Caco-2 (cell line): ENCODE measurements around the gene KRT83. TPM values are rescaled to one million over a fixed set of nuclear protein-coding genes. Genes with fewer than 3 reads are reported as not detected.

Experiments used
- BruUV-seq: library from RNA; stranded (reverse); fragments of 400-500 nt; replicated peaks from 2 replicates; lab custom pipeline; 2021; lab: Mats Ljungman, UMichigan
- CTCF ChIA-PET: fragments of 300-600 bp; sonication (Branson Sonifier 250); formaldehyde crosslinking; loops from one replicate; lab custom pipeline; 2022; ENCODE audit warnings: antibody characterized with exemption; lab: Charles Lee
- POLR2A ChIA-PET: fragments of 300-600 bp; sonication (Branson Sonifier 250); formaldehyde crosslinking; loops from one replicate; lab custom pipeline; 2022; ENCODE audit warnings: antibody characterized with exemption; lab: Charles Lee
- DNase-seq, 2 experiments: peaks; one replicate each; pipeline versions ENCODE4 v3.0.0 to v3.0.0-alpha.2; 2020 to 2022
- H3K27me3 ChIP-seq: replicated peaks from 2 replicates; pipeline ENCODE4 v1.6.0; 2011; ENCODE audit warnings: low read length; ENCODE audit not compliant: control insufficient read depth, insufficient read depth
- H3K36me3 ChIP-seq: 2 replicates; pipeline ENCODE4 v1.5.1; 2011; ENCODE audit warnings: low read length; ENCODE audit not compliant: control insufficient read depth, insufficient read depth
- H3K4me1 ChIP-seq: fragments of 250-450 bp; sonication (Bioruptor Pico); 2 replicates; pipeline ENCODE4 v1.5.1; 2020; ENCODE audit warnings: mild to moderate bottlenecking
- H3K4me3 ChIP-seq: 2 replicates; pipeline ENCODE4 v1.5.1; 2011; ENCODE audit warnings: low read depth, mild to moderate bottlenecking, control low read depth, low read length
- H3K9me3 ChIP-seq: fragments of 250-450 bp; sonication (Bioruptor Pico); 2 replicates; pipeline ENCODE4 v1.5.1; 2020; ENCODE audit warnings: mild to moderate bottlenecking, moderate library complexity
- H3K27ac Mint-ChIP-seq: one replicate; pipeline ENCODE4 v1.8.0; 2022; ENCODE audit warnings: mixed read lengths; ENCODE audit not compliant: unreplicated experiment
- H3K27me3 Mint-ChIP-seq: one replicate; pipeline ENCODE4 v1.8.0; 2022; ENCODE audit warnings: mixed read lengths; ENCODE audit not compliant: insufficient read depth, unreplicated experiment
- H3K36me3 Mint-ChIP-seq: one replicate; pipeline ENCODE4 v1.8.0; 2022; ENCODE audit warnings: mild to moderate bottlenecking, mixed read lengths; ENCODE audit not compliant: insufficient read depth, unreplicated experiment
- H3K4me1 Mint-ChIP-seq: one replicate; pipeline ENCODE4 v1.8.0; 2022; ENCODE audit warnings: low read depth, mixed read lengths; ENCODE audit not compliant: unreplicated experiment
- H3K4me3 Mint-ChIP-seq: one replicate; pipeline ENCODE4 v1.8.0; 2022; ENCODE audit warnings: mild to moderate bottlenecking, moderate library complexity, mixed read lengths; ENCODE audit not compliant: unreplicated experiment
- H3K9me3 Mint-ChIP-seq: one replicate; pipeline ENCODE4 v1.8.0; 2022; ENCODE audit warnings: mixed read lengths; ENCODE audit not compliant: unreplicated experiment
- intact Hi-C: fragments of 100-400 bp; cut with micrococcal nuclease; formaldehyde crosslinking; loops from one replicate; pipeline ENCODE4 v1.10.0; 2022; ENCODE audit not compliant: unreplicated experiment
- total RNA-seq: library from RNA; stranded (reverse); gene quantifications from 2 replicates; pipeline ENCODE4 v1.2.3, GENCODE V29; 2022
- TF ChIP-seq, protein P1 (sequence below), 2 experiments: fragments of 200-600 bp in 1 of 2; IDR thresholded peaks; 1 replicate in 1 of 2; 2 replicates in 1 of 2; pipeline versions ENCODE4 v1.5.1 to v1.8.0; 2011 to 2022; ENCODE audit warnings: antibody characterized with exemption in 1 of 2, control low read depth in 1 of 2, inconsistent platforms in 1 of 2, low read depth in 1 of 2, low read length in 1 of 2, mild to moderate bottlenecking in 1 of 2, moderate library complexity in 1 of 2; ENCODE audit not compliant: insufficient read depth in 1 of 2, severe bottlenecking in 1 of 2, unreplicated experiment in 1 of 2

KRT83 gene
- total RNA-seq, 1 experiment from 2014 or later, result not detected

DNA sequence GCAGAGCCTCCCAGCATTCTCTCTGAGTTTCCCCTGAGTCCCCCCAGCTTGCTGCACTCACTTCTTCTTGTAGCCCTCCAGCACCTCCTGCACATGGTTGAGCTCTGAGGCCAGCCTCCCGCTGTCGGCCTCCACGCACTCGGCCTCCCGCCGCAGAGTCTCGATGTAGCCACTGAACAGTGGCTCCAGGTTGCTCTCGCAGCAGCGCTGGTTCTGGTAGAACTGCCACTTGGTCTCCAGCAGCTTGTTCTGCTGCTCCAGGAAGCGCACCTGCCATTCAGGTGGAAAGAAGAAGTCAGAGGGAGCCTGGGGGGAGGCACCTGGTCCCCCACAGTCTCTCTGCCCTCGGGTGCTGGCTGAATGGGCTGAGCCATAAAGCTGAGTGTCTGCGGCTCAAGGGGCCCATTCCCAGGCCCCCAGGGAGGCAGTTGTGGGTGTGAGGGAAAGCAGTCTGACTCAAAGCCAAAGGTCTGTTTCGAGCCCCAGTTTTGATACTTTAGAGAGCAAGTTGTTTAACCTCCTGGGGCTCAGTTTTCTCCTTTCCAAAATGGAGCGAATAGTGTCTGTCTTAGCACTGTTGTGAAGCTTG, 43.8 kb upstream of the KRT83 start:
- no peaks in the 10 kb centered on the region for H3K9me3 Mint-ChIP-seq
- ChIA-PET POLR2A (no interaction called here), CTCF (no interaction called here)
- no peaks in the 10 kb centered on the region for H3K4me1 ChIP-seq
- no peak overlapping the region for H3K4me3 Mint-ChIP-seq
- TF ChIP-seq, protein P1, sequence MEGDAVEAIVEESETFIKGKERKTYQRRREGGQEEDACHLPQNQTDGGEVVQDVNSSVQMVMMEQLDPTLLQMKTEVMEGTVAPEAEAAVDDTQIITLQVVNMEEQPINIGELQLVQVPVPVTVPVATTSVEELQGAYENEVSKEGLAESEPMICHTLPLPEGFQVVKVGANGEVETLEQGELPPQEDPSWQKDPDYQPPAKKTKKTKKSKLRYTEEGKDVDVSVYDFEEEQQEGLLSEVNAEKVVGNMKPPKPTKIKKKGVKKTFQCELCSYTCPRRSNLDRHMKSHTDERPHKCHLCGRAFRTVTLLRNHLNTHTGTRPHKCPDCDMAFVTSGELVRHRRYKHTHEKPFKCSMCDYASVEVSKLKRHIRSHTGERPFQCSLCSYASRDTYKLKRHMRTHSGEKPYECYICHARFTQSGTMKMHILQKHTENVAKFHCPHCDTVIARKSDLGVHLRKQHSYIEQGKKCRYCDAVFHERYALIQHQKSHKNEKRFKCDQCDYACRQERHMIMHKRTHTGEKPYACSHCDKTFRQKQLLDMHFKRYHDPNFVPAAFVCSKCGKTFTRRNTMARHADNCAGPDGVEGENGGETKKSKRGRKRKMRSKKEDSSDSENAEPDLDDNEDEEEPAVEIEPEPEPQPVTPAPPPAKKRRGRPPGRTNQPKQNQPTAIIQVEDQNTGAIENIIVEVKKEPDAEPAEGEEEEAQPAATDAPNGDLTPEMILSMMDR (IDR thresholded peaks at IDR 0.05; ENCODE audit: insufficient read depth in 1 of 2, low read depth in 1 of 2, low read length in 1 of 2, severe bottlenecking in 1 of 2, unreplicated experiment in 1 of 2), result no peak
- no peaks in the 10 kb centered on the region for H3K27me3 ChIP-seq
- BruUV-seq, result no TSS peak
- H3K9me3 ChIP-seq, result no peaks in the 10 kb centered on the region
- H3K4me1 Mint-ChIP-seq, result no peaks in the 10 kb centered on the region
- H3K36me3 Mint-ChIP-seq, result no peaks in the 10 kb centered on the region
- intact Hi-C loops, result no loop called here
- no peak overlapping the region for H3K27ac Mint-ChIP-seq
- DNase-seq, result no peak
- no peak overlapping the region for H3K4me3 ChIP-seq
- H3K27me3 Mint-ChIP-seq, result no peaks in the 10 kb centered on the region
- H3K36me3 ChIP-seq, result no peaks in the 10 kb centered on the region

DNA sequence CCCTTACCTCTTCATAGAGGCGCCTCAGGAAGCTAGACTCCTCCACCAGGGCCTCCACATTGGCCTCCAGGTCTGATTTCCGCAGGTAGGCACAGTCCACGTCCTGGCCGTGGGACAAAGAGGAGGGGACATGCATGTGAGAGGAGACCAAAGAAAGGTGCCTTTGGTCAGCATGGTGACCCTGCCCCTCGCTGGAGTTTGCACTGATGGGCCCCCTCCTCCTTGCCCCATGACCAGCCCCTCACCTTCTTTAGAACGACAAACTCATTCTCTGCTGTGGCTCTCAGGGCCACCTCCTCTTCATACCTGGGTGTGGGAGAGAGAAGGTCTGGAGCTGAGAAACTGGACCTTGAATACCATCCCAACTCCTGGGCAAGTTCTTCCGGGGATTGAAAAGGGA, 42.9 kb upstream of the KRT83 start:
- POLR2A ChIA-PET, result interaction anchor here (0.5 kb wide), 1 partner anchor 605 kb away, joined by 8 read pairs; no protein-coding TSS in a partner anchor
- Histone ChIP-seq H3K4me3 (no peak overlapping the region), H3K4me1 (no peaks in the 10 kb centered on the region), H3K36me3 (no peaks in the 10 kb centered on the region), H3K9me3 (no peaks in the 10 kb centered on the region), H3K27me3 (no peaks in the 10 kb centered on the region)
- H3K27ac Mint-ChIP-seq, result no peak overlapping the region
- TF ChIP-seq, protein P1 (IDR thresholded peaks at IDR 0.05; ENCODE audit: insufficient read depth in 1 of 2, low read depth in 1 of 2, low read length in 1 of 2, severe bottlenecking in 1 of 2, unreplicated experiment in 1 of 2), result no peak
- peaks cover 4% of the 10 kb centered on the region for H3K27me3 Mint-ChIP-seq
- intact Hi-C loops, result no loop called here
- no peak for DNase-seq
- no peaks in the 10 kb centered on the region for H3K36me3 Mint-ChIP-seq
- CTCF ChIA-PET, result interaction anchor here (1.0 kb wide), 1 partner anchor 516 kb away, joined by 9 read pairs; no protein-coding TSS in a partner anchor
- no TSS peak for BruUV-seq
- no peak overlapping the region for H3K4me3 Mint-ChIP-seq
- H3K9me3 Mint-ChIP-seq, result no peaks in the 10 kb centered on the region
- H3K4me1 Mint-ChIP-seq, result no peaks in the 10 kb centered on the region

DNA sequence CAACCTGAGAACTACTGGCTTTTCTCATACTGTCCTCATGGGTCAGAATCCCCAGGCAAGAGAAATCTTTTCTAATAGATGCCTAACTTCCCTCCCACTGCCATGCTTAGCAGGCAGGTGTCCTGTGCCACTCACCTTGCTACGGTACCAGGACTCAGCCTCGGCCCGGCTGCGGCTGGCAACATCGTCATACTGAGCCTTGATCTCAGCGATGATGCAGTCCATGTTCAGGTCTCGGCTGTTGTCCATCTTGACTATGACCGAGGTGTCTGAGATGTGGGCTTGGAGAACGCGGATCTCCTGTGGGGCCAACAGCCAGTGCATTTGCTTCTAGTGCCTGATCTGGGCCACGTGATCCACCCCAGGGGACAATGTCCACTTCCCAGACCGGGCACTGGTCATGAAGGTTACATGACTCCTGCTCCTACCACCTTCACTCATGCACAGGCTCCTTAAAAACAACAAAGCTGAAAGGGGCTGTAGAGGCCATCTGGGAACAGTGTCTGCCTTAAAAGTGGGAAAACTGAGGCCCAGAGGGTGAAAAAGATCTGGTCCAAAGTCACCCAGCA, 42.0 kb upstream of the KRT83 start:
- no peaks in the 10 kb centered on the region for H3K4me1 Mint-ChIP-seq
- H3K27ac Mint-ChIP-seq, result no peak overlapping the region
- DNase-seq, result no peak
- H3K36me3 Mint-ChIP-seq, result no peaks in the 10 kb centered on the region
- H3K9me3 ChIP-seq, result no peaks in the 10 kb centered on the region
- TF ChIP-seq, protein P1 (IDR thresholded peaks at IDR 0.05; ENCODE audit: insufficient read depth in 1 of 2, low read depth in 1 of 2, low read length in 1 of 2, severe bottlenecking in 1 of 2, unreplicated experiment in 1 of 2), result no peak
- H3K4me3 ChIP-seq, result no peak overlapping the region
- H3K27me3 ChIP-seq, result no peaks in the 10 kb centered on the region
- no peak overlapping the region for H3K4me3 Mint-ChIP-seq
- intact Hi-C loops, result no loop called here
- H3K9me3 Mint-ChIP-seq, result no peaks in the 10 kb centered on the region
- H3K27me3 Mint-ChIP-seq, result peaks cover 4% of the 10 kb centered on the region
- no TSS peak for BruUV-seq
- H3K4me1 ChIP-seq, result no peaks in the 10 kb centered on the region
- no peaks in the 10 kb centered on the region for H3K36me3 ChIP-seq
- ChIA-PET POLR2A (no interaction called here), CTCF (interaction anchor here (1.0 kb wide), 1 partner anchor 517 kb away, joined by 9 read pairs; no protein-coding TSS in a partner anchor)
